Caco-2 (cell line): ENCODE results near the gene RHCG. TPM values are rescaled to one million over a fixed set of nuclear protein-coding genes. Genes with fewer than 3 reads are reported as not detected.

Source experiments
- BruUV-seq: library from RNA; stranded (reverse); fragments of 400-500 nt; replicated peaks from 2 replicates; lab custom pipeline; 2021; lab: Mats Ljungman, UMichigan
- CTCF ChIA-PET: fragments of 300-600 bp; sonication (Branson Sonifier 250); formaldehyde crosslinking; loops from one replicate; lab custom pipeline; 2022; ENCODE audit warnings: antibody characterized with exemption; lab: Charles Lee
- POLR2A ChIA-PET: fragments of 300-600 bp; sonication (Branson Sonifier 250); formaldehyde crosslinking; loops from one replicate; lab custom pipeline; 2022; ENCODE audit warnings: antibody characterized with exemption; lab: Charles Lee
- DNase-seq, 2 experiments: peaks; one replicate each; pipeline versions ENCODE4 v3.0.0 to v3.0.0-alpha.2; 2020 to 2022
- H3K27me3 ChIP-seq: replicated peaks from 2 replicates; pipeline ENCODE4 v1.6.0; 2011; ENCODE audit warnings: low read length; ENCODE audit not compliant: control insufficient read depth, insufficient read depth
- H3K36me3 ChIP-seq: 2 replicates; pipeline ENCODE4 v1.5.1; 2011; ENCODE audit warnings: low read length; ENCODE audit not compliant: control insufficient read depth, insufficient read depth
- H3K4me1 ChIP-seq: fragments of 250-450 bp; sonication (Bioruptor Pico); 2 replicates; pipeline ENCODE4 v1.5.1; 2020; ENCODE audit warnings: mild to moderate bottlenecking
- H3K4me3 ChIP-seq: 2 replicates; pipeline ENCODE4 v1.5.1; 2011; ENCODE audit warnings: low read depth, mild to moderate bottlenecking, control low read depth, low read length
- H3K9me3 ChIP-seq: fragments of 250-450 bp; sonication (Bioruptor Pico); 2 replicates; pipeline ENCODE4 v1.5.1; 2020; ENCODE audit warnings: mild to moderate bottlenecking, moderate library complexity
- H3K27ac Mint-ChIP-seq: one replicate; pipeline ENCODE4 v1.8.0; 2022; ENCODE audit warnings: mixed read lengths; ENCODE audit not compliant: unreplicated experiment
- H3K27me3 Mint-ChIP-seq: one replicate; pipeline ENCODE4 v1.8.0; 2022; ENCODE audit warnings: mixed read lengths; ENCODE audit not compliant: insufficient read depth, unreplicated experiment
- H3K36me3 Mint-ChIP-seq: one replicate; pipeline ENCODE4 v1.8.0; 2022; ENCODE audit warnings: mild to moderate bottlenecking, mixed read lengths; ENCODE audit not compliant: insufficient read depth, unreplicated experiment
- H3K4me1 Mint-ChIP-seq: one replicate; pipeline ENCODE4 v1.8.0; 2022; ENCODE audit warnings: low read depth, mixed read lengths; ENCODE audit not compliant: unreplicated experiment
- H3K4me3 Mint-ChIP-seq: one replicate; pipeline ENCODE4 v1.8.0; 2022; ENCODE audit warnings: mild to moderate bottlenecking, moderate library complexity, mixed read lengths; ENCODE audit not compliant: unreplicated experiment
- H3K9me3 Mint-ChIP-seq: one replicate; pipeline ENCODE4 v1.8.0; 2022; ENCODE audit warnings: mixed read lengths; ENCODE audit not compliant: unreplicated experiment
- intact Hi-C: fragments of 100-400 bp; cut with micrococcal nuclease; formaldehyde crosslinking; loops from one replicate; pipeline ENCODE4 v1.10.0; 2022; ENCODE audit not compliant: unreplicated experiment
- total RNA-seq: library from RNA; stranded (reverse); gene quantifications from 2 replicates; pipeline ENCODE4 v1.2.3, GENCODE V29; 2022
- TF ChIP-seq, protein P1 (sequence below), 2 experiments: fragments of 200-600 bp in 1 of 2; IDR thresholded peaks; 1 replicate in 1 of 2; 2 replicates in 1 of 2; pipeline versions ENCODE4 v1.5.1 to v1.8.0; 2011 to 2022; ENCODE audit warnings: antibody characterized with exemption in 1 of 2, control low read depth in 1 of 2, inconsistent platforms in 1 of 2, low read depth in 1 of 2, low read length in 1 of 2, mild to moderate bottlenecking in 1 of 2, moderate library complexity in 1 of 2; ENCODE audit not compliant: insufficient read depth in 1 of 2, severe bottlenecking in 1 of 2, unreplicated experiment in 1 of 2

Gene RHCG
- total RNA-seq, 1 experiment from 2014 or later, result not detected

DNA sequence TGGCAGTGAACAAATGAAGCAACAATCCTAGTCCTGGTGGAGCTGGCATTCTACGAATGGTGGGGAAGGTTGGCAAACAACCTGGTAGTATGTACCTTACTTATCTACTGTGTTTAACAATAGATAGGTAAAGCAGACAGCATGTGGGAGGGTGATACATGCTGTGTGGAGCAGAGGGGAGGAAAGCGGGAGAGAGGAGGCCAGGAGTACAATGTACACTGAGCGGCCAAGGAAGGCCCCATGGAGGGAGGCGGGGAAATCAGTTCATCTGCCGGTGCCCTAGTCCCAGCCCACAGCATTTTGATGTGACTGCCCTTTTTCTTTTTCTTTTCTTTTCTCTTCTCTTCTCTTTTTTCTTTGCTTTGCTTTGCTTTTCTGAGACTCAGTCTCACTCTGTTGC is 5.3 kb upstream of the RHCG start:
- ChIA-PET CTCF (no interaction called here), POLR2A (no interaction called here)
- H3K9me3 ChIP-seq, result no peaks in the 10 kb centered on the region
- H3K27me3 Mint-ChIP-seq, result no peaks in the 10 kb centered on the region
- no peak for DNase-seq
- no peaks in the 10 kb centered on the region for H3K9me3 Mint-ChIP-seq
- H3K36me3 Mint-ChIP-seq, result peaks cover 10% of the 10 kb centered on the region
- intact Hi-C loops, result no loop called here
- H3K27ac Mint-ChIP-seq, result no peak overlapping the region
- H3K4me3 Mint-ChIP-seq, result no peak overlapping the region
- no peaks in the 10 kb centered on the region for H3K36me3 ChIP-seq
- no peaks in the 10 kb centered on the region for H3K27me3 ChIP-seq
- H3K4me1 ChIP-seq, result peaks cover 3% of the 10 kb centered on the region; the same call in 1 of the 2 replicates
- TF ChIP-seq, protein P1, sequence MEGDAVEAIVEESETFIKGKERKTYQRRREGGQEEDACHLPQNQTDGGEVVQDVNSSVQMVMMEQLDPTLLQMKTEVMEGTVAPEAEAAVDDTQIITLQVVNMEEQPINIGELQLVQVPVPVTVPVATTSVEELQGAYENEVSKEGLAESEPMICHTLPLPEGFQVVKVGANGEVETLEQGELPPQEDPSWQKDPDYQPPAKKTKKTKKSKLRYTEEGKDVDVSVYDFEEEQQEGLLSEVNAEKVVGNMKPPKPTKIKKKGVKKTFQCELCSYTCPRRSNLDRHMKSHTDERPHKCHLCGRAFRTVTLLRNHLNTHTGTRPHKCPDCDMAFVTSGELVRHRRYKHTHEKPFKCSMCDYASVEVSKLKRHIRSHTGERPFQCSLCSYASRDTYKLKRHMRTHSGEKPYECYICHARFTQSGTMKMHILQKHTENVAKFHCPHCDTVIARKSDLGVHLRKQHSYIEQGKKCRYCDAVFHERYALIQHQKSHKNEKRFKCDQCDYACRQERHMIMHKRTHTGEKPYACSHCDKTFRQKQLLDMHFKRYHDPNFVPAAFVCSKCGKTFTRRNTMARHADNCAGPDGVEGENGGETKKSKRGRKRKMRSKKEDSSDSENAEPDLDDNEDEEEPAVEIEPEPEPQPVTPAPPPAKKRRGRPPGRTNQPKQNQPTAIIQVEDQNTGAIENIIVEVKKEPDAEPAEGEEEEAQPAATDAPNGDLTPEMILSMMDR (IDR thresholded peaks at IDR 0.05; ENCODE audit: insufficient read depth in 1 of 2, low read depth in 1 of 2, low read length in 1 of 2, severe bottlenecking in 1 of 2, unreplicated experiment in 1 of 2), result no peak
- H3K4me1 Mint-ChIP-seq, result no peaks in the 10 kb centered on the region
- BruUV-seq, result no TSS peak
- H3K4me3 ChIP-seq, result no peak overlapping the region

DNA sequence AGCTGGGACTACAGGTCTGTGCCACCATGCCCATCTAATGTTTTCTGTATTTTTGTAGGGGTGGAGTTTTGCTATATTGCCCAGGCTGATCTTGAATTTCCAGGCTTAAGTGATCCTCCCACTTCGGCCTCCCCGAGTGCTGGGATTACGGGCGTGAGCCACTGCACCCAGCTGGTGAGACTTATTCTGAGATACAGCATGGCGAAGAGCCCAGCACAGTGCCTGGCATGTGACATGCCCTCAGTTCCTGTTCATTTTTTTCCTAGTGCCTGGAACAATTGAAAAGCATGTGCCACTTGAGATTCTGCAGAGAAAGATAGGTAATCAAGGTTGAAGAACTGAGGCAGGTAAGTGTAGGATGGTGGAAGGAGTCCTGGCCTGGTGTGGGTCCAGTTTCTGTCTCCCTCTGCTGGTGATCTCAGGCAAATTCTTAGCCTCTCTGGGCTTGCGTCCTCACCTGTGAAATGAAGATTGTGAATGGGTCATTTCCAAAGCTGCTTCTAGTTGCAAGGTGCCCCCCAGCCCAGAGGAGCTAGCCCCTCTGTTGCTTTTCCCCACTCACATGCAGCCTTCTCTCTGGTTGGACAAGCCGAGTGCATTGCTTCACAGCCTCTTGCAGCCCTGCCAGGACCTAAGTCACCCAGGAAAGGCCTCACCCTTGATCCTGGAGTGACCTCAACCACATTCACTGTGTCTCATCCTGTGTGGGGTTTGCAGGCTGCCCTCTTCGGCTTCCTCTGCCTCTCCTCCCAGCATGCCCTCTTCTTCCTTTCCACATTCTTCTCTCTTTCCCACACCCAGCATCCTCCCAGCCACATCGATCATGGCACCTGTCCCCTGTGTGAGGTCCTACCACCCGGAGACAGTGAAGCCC is 4.3 kb upstream of the RHCG start:
- ChIA-PET POLR2A (no interaction called here), CTCF (no interaction called here)
- H3K9me3 ChIP-seq, result no peaks in the 10 kb centered on the region
- no peaks in the 10 kb centered on the region for H3K36me3 ChIP-seq
- Mint-ChIP-seq H3K4me3 (no peak overlapping the region), H3K4me1 (no peaks in the 10 kb centered on the region), H3K9me3 (no peaks in the 10 kb centered on the region), H3K36me3 (peaks cover 10% of the 10 kb centered on the region), H3K27ac (no peak overlapping the region), H3K27me3 (no peaks in the 10 kb centered on the region)
- intact Hi-C loops, result no loop called here
- TF ChIP-seq, protein P1 (IDR thresholded peaks at IDR 0.05; ENCODE audit: insufficient read depth in 1 of 2, low read depth in 1 of 2, low read length in 1 of 2, severe bottlenecking in 1 of 2, unreplicated experiment in 1 of 2), result peak; percentile 14 to 34
- peaks cover 3% of the 10 kb centered on the region; the same call in 1 of the 2 replicates for H3K4me1 ChIP-seq
- DNase-seq, result no peak
- H3K4me3 ChIP-seq, result no peak overlapping the region
- no peaks in the 10 kb centered on the region for H3K27me3 ChIP-seq
- BruUV-seq, result no TSS peak

DNA sequence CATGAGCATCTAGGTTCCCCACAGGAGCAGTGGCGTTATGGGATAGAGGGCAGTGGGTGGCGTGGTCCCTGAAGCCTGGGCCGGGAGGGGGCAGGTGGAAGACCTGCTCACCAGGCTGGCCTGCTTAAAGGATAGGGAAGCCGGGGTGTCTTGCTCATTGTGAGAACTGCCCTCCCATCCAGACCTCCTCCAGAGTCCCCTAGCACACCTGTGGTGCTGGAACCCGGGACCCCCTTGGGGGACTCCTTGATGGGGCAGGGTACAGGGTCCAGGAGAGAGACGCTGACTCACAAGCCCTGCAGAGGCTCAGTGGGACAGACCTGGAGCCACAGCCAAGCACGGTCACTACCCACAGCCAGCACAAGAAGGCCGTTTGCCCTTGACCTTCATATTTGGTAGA is 2.8 kb upstream of the RHCG start:
- TF ChIP-seq, protein P1 (IDR thresholded peaks at IDR 0.05; ENCODE audit: insufficient read depth in 1 of 2, low read depth in 1 of 2, low read length in 1 of 2, severe bottlenecking in 1 of 2, unreplicated experiment in 1 of 2), result no peak
- Histone ChIP-seq H3K9me3 (no peaks in the 10 kb centered on the region), H3K4me3 (no peak overlapping the region), H3K27me3 (no peaks in the 10 kb centered on the region), H3K4me1 (peaks cover 3% of the 10 kb centered on the region; the same call in 1 of the 2 replicates), H3K36me3 (no peaks in the 10 kb centered on the region)
- ChIA-PET CTCF (no interaction called here), POLR2A (no interaction called here)
- H3K27ac Mint-ChIP-seq, result no peak overlapping the region
- H3K4me1 Mint-ChIP-seq, result no peaks in the 10 kb centered on the region
- no peaks in the 10 kb centered on the region for H3K9me3 Mint-ChIP-seq
- intact Hi-C loops, result no loop called here
- H3K36me3 Mint-ChIP-seq, result peaks cover 10% of the 10 kb centered on the region
- H3K27me3 Mint-ChIP-seq, result no peaks in the 10 kb centered on the region
- no peak overlapping the region for H3K4me3 Mint-ChIP-seq
- DNase-seq, result no peak
- no TSS peak for BruUV-seq
